Keratinocyte (primary cell): ENCODE results near the gene C5orf22. TPM values are rescaled to one million over a fixed set of nuclear protein-coding genes. Genes with fewer than 3 reads are reported as not detected.

Experiments
- DNase-seq: peaks from one replicate; pipeline ENCODE4 v3.0.0-alpha.2; 2011; ENCODE audit warnings: low read depth, missing footprints, low spot score
- FAIRE-seq: peaks from 2 replicates; lab custom pipeline; 2011; peaks lifted over from hg19 to GRCh38; lab: Jason Lieb, UNC
- H2AFZ ChIP-seq: 2 replicates; pipeline ENCODE4 v1.6.0; 2012; ENCODE audit warnings: low read length, control low read depth, inconsistent platforms; ENCODE audit not compliant: control insufficient read depth
- H3K27ac ChIP-seq: 2 replicates; pipeline ENCODE4 v1.5.1; 2011; ENCODE audit warnings: low read length; ENCODE audit not compliant: control insufficient read depth, insufficient read depth
- H3K27me3 ChIP-seq: 3 replicates; pipeline ENCODE4 v1.6.0; 2011; ENCODE audit warnings: low read length; ENCODE audit not compliant: control insufficient read depth, insufficient read depth; ENCODE audit errors: extremely low read depth
- H3K36me3 ChIP-seq, 2 experiments: 2 replicates in 1 of 2; 3 replicates in 1 of 2; pipeline ENCODE4 v1.5.1; 2011; ENCODE audit warnings: low read length in 2 of 2, mild to moderate bottlenecking in 1 of 2; ENCODE audit not compliant: control insufficient read depth in 2 of 2, insufficient read depth in 2 of 2; ENCODE audit errors: extremely low read depth in 1 of 2
- H3K4me1 ChIP-seq: 3 replicates; pipeline ENCODE4 v1.5.1; 2011; ENCODE audit warnings: low read length; ENCODE audit not compliant: control insufficient read depth, insufficient read depth; ENCODE audit errors: extremely low read depth
- H3K4me2 ChIP-seq: 3 replicates; pipeline ENCODE4 v1.6.0; 2011; ENCODE audit warnings: low read depth, low read length; ENCODE audit not compliant: control insufficient read depth, insufficient read depth; ENCODE audit errors: extremely low read depth
- H3K4me3 ChIP-seq, 3 experiments: fragments of 200-600 bp in 1 of 3; sonication (generic) in 1 of 3; 2 replicates in 2 of 3; 3 replicates in 1 of 3; pipeline ENCODE4 v1.5.1; 2011 to 2016; ENCODE audit warnings: low read length in 3 of 3, mild to moderate bottlenecking in 3 of 3, control low read depth in 2 of 3, inconsistent platforms in 1 of 3, low read depth in 1 of 3, mixed read lengths in 1 of 3, mixed run types in 1 of 3, moderate library complexity in 1 of 3; ENCODE audit not compliant: control insufficient read depth in 2 of 3, insufficient read depth in 2 of 3; ENCODE audit errors: extremely low read depth in 1 of 3
- H3K79me2 ChIP-seq: 2 replicates; pipeline ENCODE4 v1.6.0; 2012; ENCODE audit warnings: low read length; ENCODE audit not compliant: control insufficient read depth, insufficient read depth
- H3K9ac ChIP-seq: 3 replicates; pipeline ENCODE4 v1.6.0; 2011; ENCODE audit warnings: low read length; ENCODE audit not compliant: control insufficient read depth, insufficient read depth; ENCODE audit errors: extremely low read depth
- H3K9me1 ChIP-seq: 3 replicates; pipeline ENCODE4 v1.6.0; 2011; ENCODE audit warnings: low read length; ENCODE audit not compliant: control insufficient read depth, insufficient read depth; ENCODE audit errors: extremely low read depth
- H3K9me3 ChIP-seq: 2 replicates; pipeline ENCODE4 v1.5.1; 2012; ENCODE audit warnings: low read depth, low read length; ENCODE audit not compliant: control insufficient read depth
- H4K20me1 ChIP-seq: 3 replicates; pipeline ENCODE4 v1.6.0; 2011; ENCODE audit warnings: low read length; ENCODE audit not compliant: control insufficient read depth, insufficient read depth; ENCODE audit errors: extremely low read depth
- EZH2 ChIP-seq: IDR thresholded peaks from one replicate; pipeline ENCODE4 v1.6.1; 2012; ENCODE audit warnings: inconsistent platforms, mild to moderate bottlenecking, low read length, moderate library complexity
- dilution Hi-C: fragments of 300-500 bp; cut with MboI; formaldehyde crosslinking; loops from one replicate; pipeline ENCODE4 v1.7.0; 2020; ENCODE audit warnings: low sequenced_read_pairs; ENCODE audit not compliant: extremely low pct_ligation_motif_present
- polyA plus RNA-seq, 5 experiments: library from polyadenylated mRNA; depleted of rRNA in 3 of 5; stranded (reverse) in 3 of 5; stranded (forward) in 1 of 5; unstranded in 1 of 5; fragments of >200 nt; gene quantifications; 1 replicate in 1 of 5; 2 replicates in 3 of 5; 3 replicates in 1 of 5; pipeline versions ENCODE4 v1.2.1 to v1.2.3, GENCODE V29; 2011 to 2012; ENCODE audit warnings: missing spikeins in 2 of 5, low read depth in 1 of 5, low replicate concordance in 1 of 5
- TF ChIP-seq, protein P1 (sequence below), 3 experiments: IDR thresholded peaks in 1 of 3; conservative IDR thresholded peaks in 1 of 3; optimal IDR thresholded peaks in 1 of 3; 2 replicates in 2 of 3; 3 replicates in 1 of 3; pipeline versions ENCODE3 to v1.5.1; 2011; ENCODE audit warnings: low read length in 3 of 3, mild to moderate bottlenecking in 3 of 3, moderate library complexity in 2 of 3, control low read depth in 1 of 3, inconsistent platforms in 1 of 3; ENCODE audit not compliant: insufficient read depth in 2 of 3; ENCODE audit errors: extremely low read depth in 1 of 3

C5orf22 gene
- polyA plus RNA-seq, 1 donor (not counting 4 experiments of a cell fraction or from before 2014, with no cell fraction given) = 27.6 TPM

DNA sequence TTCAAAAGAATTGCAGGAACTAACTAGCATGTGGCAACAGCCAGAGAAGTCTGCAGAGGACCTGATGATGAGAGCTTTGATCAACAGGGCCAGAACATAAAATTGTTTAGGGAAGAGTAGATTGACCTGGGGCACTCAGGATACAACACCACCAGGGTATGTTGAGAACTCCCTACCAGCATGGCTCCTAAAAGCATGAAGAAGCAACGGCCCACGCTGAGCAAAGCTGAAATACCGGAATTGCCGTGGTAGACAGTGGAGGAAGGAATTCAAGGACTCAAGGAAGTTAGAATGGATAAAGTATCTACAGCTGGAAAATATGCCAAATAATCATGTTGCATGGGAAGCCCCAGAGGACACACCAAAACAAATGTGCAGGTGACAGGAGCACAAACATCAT is 31.8 kb upstream of the C5orf22 start:
- H3K9ac ChIP-seq = no peak overlapping the region
- DNase-seq (no peak), FAIRE-seq (no peak)
- H3K9me3 ChIP-seq = no peaks in the 10 kb centered on the region
- no peak overlapping the region for H3K4me3 ChIP-seq
- no peak overlapping the region for H2AFZ ChIP-seq
- no peak overlapping the region for H3K27ac ChIP-seq
- dilution Hi-C loops = no loop called here
- H4K20me1 ChIP-seq = no peaks in the 10 kb centered on the region
- peaks cover 39 to 41% of the 10 kb centered on the region in 2 experiments for H3K36me3 ChIP-seq
- peaks cover 5% of the 10 kb centered on the region for H3K9me1 ChIP-seq
- no peaks in the 10 kb centered on the region for H3K79me2 ChIP-seq
- no peaks in the 10 kb centered on the region for H3K27me3 ChIP-seq
- H3K4me1 ChIP-seq = no peaks in the 10 kb centered on the region
- TF ChIP-seq EZH2 = no peak
- TF ChIP-seq, protein P1, sequence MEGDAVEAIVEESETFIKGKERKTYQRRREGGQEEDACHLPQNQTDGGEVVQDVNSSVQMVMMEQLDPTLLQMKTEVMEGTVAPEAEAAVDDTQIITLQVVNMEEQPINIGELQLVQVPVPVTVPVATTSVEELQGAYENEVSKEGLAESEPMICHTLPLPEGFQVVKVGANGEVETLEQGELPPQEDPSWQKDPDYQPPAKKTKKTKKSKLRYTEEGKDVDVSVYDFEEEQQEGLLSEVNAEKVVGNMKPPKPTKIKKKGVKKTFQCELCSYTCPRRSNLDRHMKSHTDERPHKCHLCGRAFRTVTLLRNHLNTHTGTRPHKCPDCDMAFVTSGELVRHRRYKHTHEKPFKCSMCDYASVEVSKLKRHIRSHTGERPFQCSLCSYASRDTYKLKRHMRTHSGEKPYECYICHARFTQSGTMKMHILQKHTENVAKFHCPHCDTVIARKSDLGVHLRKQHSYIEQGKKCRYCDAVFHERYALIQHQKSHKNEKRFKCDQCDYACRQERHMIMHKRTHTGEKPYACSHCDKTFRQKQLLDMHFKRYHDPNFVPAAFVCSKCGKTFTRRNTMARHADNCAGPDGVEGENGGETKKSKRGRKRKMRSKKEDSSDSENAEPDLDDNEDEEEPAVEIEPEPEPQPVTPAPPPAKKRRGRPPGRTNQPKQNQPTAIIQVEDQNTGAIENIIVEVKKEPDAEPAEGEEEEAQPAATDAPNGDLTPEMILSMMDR (optimal IDR thresholded peaks at IDR 0.05 in 1 of 3, IDR thresholded peaks at IDR 0.05 in 1 of 3, conservative IDR thresholded peaks at IDR 0.05 in 1 of 3; ENCODE audit: extremely low read depth in 1 of 3, insufficient read depth in 2 of 3, low read length in 3 of 3) = no peak
- H3K4me2 ChIP-seq = no peak overlapping the region

DNA sequence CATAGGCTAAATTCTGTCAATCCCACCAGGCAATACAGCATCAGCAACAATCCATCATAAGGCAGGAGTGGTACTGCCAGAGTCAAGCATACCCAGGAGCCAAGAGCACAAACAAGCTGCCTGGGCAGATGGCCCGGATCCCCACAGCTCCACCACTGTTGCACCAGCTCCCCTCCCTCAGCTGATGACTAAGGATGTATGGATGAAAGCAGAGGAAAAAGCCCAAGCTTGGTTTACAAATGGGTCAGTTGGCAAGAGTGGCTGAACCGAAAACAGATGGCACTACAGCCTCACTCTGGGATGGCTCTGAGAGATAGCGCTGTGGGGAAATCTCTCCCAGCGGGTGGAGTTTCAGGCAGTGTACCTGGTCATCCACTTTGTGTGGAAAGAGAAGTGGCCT is 29.6 kb upstream of the C5orf22 start:
- H3K27ac ChIP-seq = no peak overlapping the region
- dilution Hi-C loops = no loop called here
- no peak for DNase-seq
- H3K79me2 ChIP-seq = no peaks in the 10 kb centered on the region
- H3K9me3 ChIP-seq = no peaks in the 10 kb centered on the region
- H3K36me3 ChIP-seq = peaks cover 26 to 27% of the 10 kb centered on the region in 2 experiments
- TF ChIP-seq EZH2 = no peak
- TF ChIP-seq, protein P1 (optimal IDR thresholded peaks at IDR 0.05 in 1 of 3, IDR thresholded peaks at IDR 0.05 in 1 of 3, conservative IDR thresholded peaks at IDR 0.05 in 1 of 3; ENCODE audit: extremely low read depth in 1 of 3, insufficient read depth in 2 of 3, low read length in 3 of 3) = no peak
- no peak overlapping the region for H3K4me2 ChIP-seq
- H3K9me1 ChIP-seq = peaks cover 3% of the 10 kb centered on the region
- no peak overlapping the region for H3K4me3 ChIP-seq
- no peaks in the 10 kb centered on the region for H3K4me1 ChIP-seq
- no peak overlapping the region for H3K9ac ChIP-seq
- no peaks in the 10 kb centered on the region for H4K20me1 ChIP-seq
- no peak for FAIRE-seq
- H3K27me3 ChIP-seq = no peaks in the 10 kb centered on the region
- no peak overlapping the region for H2AFZ ChIP-seq
